GM18511 (cell line): ENCODE results near the gene ADGRB3.
"Not testable (repeated sequence)": the region's sequence is repeated elsewhere in the genome, so short reads cannot be mapped to it uniquely, and the experiment has no call there.

Experiments used
- ATAC-seq: cut with Tn5 transposase; IDR thresholded peaks from one replicate; pipeline ENCODE4 v1.9.1; 2021; ENCODE audit warnings: mild to moderate bottlenecking, moderate library complexity; ENCODE audit not compliant: unreplicated experiment

ADGRB3 gene

GRCh38 chr6:69185276-69185675 is 550.2 kb downstream of the ADGRB3 start:
- ATAC-seq = no peak

DNA sequence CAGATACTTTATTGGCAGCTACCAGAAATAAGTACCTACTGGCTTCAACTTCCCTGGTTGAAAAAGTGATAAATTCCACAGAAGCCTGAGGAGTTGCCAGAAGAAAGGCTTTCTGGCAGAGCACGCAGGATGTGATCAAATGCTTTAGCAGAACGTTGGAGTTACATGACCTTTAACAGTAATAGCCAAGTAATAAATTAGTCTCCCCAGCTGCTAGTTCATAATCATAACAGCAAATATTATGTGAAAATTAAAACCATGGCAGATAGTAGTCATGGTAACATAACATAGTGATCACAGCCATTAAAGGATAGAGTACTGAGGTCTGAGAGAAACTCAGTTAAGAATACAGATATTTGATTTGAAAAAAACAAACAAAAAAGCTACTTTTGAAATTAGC is 567.7 kb downstream of the ADGRB3 start:
- ATAC-seq = no peak

DNA sequence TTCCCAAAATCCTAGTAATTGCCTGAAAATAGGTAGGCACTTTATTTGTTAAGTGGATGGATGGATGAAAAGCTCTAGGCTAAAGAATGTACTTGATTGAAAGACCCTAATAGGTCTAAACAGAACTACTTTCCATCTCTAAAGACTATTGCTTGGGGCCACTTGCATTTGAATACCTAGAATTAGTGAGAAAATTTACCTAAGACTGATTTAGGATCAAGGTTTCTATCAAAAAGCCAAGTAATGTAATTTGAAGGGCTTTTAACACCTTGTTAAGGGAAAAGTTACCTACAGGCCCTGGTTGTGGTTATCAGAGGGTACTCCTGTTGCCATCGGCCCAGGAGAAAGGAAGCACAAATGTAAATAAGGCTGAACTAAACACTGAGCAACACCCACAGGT is 581.0 kb downstream of the ADGRB3 start:
- no peak for ATAC-seq

DNA sequence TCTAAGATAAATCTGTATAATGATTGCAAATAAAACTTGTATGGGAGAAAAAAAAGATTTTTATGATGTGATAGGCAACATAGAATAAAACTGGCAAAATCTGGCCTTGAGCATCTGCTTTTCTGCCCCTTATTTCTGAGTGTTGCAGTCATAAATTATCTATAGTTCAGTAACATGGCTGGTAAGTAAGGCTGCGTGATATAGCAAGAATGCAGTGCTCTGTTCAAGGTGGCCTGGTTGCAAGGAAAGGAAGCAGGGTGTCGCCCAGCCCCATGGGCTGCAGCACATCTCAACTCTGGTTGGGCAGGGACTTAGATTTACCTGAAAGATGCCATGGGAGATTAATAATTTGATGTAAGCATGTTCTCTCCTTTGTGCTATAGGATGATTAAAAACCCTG is 582.3 kb downstream of the ADGRB3 start:
- no peak for ATAC-seq

- no peak for ATAC-seq
Measured at GRCh38 chr6:69220375-69220774, 585.3 kb downstream of the ADGRB3 start.

DNA sequence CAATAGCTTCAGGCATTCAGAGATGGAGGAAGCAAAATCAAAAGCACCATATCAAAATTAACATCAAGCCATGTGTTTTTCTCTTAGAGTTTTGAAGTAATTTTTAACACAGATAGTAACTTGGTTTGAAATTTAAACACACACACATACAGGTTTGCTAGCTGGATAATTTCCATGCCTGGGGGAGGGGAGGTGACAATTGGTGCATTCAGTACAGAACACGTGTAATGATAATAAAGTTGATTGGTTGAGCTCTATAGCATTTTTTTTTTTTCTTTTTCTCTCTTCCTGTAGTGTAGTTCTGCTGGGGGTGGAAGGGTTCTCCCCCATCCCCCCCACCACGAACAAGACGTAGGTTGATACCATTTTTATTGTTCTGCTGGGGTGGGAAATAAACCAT is 596.9 kb downstream of the ADGRB3 start:
- no peak for ATAC-seq

DNA sequence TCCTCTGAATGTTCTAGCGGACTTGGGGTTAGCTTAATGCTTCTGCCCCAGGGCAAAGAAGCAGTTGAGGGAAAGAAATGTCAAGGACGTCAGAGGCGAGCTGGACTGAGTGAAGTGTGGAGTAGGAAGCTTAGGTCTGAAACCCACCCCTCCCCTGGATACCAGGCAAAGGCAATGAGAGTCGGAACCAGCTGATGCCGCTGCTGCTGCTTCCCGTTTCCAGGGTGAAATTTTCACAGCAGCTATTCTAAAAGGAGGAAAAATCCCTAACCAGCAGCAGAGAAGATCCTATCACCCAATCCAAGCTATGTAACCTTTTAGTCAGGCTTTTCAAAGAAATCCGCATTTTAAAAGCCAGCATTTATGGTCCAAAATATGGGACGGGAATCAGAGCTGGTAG is 597.4 kb downstream of the ADGRB3 start:
- ATAC-seq = peak; percentile 18

GRCh38 chr6:69232911-69233448 is 597.9 kb downstream of the ADGRB3 start:
- ATAC-seq = peak; percentile 99

- no peak for ATAC-seq
Measured at GRCh38 chr6:69238067-69238466, 603.0 kb downstream of the ADGRB3 start.

DNA sequence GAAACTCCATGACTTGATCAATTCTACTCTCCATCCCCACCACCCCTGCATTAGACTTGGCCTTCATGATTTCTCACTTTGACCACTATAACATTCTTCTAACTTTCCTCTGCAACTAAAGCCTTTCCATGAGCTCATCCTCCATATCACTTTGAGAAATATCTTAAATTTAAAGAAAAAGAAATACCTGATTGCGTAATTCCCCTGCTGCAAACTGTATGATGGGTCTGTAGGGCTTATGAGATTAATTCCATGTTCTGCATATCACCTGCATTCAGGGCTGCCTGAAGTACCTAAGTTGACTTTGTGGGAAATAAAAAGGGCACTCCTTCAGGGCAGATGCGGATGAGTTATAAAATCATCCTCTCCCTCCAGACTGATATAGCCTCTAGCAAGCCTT is 611.9 kb downstream of the ADGRB3 start:
- no peak for ATAC-seq

DNA sequence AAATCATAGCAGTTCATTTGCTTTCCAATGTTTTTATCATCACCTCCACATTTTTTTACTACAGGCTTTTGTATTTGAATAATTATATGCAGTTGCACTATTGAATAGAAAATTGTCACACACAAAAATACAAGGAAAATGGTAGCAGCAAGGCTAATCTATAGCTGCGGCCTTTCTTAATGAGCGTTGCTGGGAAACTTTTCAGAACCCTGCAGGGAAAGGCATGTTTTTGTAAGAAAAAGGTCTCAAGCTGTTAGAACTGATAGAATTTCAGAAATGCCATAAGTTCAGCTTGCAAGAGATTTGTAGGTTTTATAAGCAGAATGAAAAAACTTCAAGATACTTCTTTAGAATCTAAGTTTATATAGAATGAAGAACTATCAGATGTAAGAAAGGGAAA is 625.9 kb downstream of the ADGRB3 start:
- ATAC-seq = no peak

DNA sequence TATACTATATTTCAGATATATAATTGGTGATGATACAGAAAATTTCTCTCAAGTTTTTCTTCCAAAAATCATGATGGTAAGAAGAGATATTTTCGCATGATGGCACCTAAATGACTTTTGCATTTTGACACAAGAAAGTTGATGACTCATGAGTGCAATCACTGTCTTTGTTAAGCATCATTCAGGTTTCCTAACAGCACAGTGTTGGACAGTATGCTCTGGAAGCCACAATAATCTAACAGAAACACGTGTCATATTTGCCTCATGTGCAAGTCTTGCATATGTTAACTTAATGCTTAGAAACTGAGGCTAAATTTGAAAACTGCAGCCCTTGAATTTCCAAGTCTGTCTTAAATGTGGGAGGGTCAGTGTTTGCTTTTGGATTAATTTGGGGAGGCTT is 628.2 kb downstream of the ADGRB3 start:
- ATAC-seq = no peak

- ATAC-seq = no peak
Measured at GRCh38 chr6:69265090-69265489, 630.0 kb downstream of the ADGRB3 start.

GRCh38 chr6:69265706-69266105 is 630.6 kb downstream of the ADGRB3 start:
- no peak for ATAC-seq

DNA sequence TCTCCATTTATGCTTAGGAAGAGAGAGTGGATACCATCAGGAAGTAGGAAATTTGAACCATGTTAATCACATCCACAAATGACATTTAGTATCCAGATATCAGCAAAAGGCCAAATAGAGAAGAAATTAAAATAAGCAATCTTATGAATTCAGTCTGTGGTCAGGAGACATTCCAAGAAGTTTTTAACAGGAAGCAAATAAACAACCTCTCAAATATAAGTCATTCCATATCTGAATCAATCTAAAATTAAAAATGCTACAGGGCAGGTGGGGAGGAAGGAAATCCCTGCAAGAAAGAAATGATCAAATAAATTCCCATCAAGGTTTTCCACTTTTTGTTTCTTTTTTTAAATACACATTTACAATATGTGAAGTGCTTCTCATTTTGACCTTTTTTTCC is 641.1 kb downstream of the ADGRB3 start:
- ATAC-seq = no peak

DNA sequence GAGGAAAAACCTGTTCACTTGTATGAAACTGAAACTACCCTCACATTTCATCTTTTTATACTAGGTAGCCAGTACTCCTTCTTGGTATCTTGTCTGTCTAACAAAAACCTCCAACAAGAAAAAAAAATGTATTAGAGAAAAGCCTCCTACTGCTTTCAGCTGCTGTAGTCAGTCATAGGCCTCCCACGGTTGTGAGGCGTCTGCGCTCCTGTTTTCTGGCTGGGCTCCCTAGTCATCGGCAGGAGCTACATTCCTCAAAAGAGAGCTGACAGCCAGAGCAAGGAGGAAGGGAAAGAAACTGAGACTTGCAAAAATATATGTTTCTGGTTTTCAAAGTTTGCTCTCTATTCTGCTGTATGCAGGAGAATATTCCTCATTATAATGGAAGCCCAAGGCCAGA is 644.7 kb downstream of the ADGRB3 start:
- no peak for ATAC-seq

GRCh38 chr6:69280858-69281257 is 645.8 kb downstream of the ADGRB3 start:
- no peak for ATAC-seq

DNA sequence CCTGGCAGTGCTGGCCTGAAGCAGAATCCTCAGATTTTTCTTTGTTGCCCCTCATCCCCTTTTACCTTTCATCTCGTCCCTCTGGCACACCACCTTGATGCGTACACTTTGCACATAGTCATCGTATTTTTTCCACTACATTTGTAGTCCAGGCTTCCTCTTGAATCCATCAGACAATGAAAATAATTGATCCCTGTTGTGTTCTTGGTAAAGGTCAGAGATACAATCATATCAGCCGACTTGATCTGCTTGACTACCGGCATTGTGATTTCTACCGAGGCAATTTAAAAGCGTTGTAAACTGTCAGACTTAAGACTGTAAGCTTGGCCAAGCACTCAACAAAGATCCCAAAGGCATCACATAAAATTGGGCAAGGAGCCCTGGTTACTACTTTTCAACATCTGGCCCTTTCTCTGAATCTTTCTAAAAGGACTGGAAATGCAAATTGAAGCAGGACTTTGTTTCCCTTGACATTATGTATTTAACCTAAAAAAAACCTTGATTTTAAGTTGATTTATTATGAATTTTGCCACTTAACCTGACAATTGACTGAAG is 649.2 kb downstream of the ADGRB3 start:
- no peak for ATAC-seq

- peak; percentile 57 for ATAC-seq
Measured at GRCh38 chr6:69285054-69285453, 650.0 kb downstream of the ADGRB3 start.

GRCh38 chr6:69286331-69286730 is 651.2 kb downstream of the ADGRB3 start:
- ATAC-seq = no peak

DNA sequence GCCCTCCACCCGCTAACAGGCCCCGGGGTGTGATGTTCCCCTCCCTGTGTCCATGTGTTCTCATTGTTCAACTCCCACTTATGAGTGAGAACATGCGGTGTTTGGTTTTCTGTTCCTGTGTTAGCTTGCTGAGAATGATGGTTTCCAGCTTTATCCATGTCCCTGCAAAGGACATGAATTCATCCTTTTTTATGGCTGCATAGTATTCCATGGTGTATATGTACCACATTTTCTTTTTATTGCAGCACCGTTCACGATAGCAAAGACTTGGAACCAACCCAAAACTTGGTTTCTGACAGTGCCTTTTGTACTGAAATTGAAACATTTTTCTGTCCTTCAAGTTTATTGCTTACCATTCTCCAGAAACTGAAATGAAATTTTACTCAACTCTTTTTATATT is 653.1 kb downstream of the ADGRB3 start:
- not testable (repeated sequence) for ATAC-seq

DNA sequence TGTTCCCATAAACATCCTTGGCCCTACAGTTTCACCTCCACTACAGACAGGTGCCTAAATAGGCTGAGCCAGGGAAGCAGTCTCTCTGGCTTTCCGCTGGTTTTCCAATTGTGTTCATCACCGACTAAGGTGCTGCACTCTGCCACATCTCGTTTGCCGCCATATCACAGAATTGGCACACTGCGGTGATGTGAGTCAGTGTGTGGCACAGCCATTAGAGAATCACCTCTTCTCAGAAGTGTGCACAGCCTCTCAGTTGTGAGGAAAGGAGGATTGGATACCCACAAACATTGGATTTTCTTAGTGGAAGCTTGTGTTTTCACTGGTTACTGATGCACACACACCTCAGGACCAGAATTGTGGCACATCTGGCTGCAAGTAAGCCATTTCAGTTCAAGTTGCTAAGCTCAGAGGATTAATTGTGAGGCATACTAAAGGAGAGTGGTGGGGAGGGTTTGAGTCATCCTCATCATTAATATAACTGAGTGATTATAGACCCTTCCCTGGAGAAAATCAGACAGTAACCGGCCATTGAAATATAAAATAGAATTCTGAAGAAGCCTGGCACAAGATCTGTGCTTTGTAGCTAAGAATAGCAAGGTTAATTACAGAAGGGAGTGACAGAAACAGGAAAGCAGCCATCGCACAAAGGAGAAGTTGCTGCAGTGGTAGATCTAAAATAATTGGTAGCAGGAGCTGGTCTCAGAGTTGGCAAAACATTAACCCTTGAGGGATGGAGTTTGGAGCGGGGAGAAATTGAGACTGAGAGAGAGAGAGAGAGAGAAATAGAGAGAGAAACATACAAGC is 654.8 kb downstream of the ADGRB3 start:
- ATAC-seq = no peak
